AG04449 (cell line): ENCODE results near the gene CHKB.

Experiments used
- CTCF ChIA-PET: fragments of 350-600 bp; formaldehyde crosslinking; extraction: SDS; loops from one replicate; lab custom pipeline; 2021; ENCODE audit warnings: antibody characterized with exemption; lab: Yijun Ruan, JAX
- POLR2A ChIA-PET: fragments of 400-600, 350-600 bp; formaldehyde crosslinking; extraction: SDS; loops from one replicate; lab custom pipeline; 2020; ENCODE audit warnings: antibody characterized with exemption, inconsistent platforms; lab: Yijun Ruan, JAX
- DNase-seq: peaks from one replicate; pipeline ENCODE4 v3.0.0-alpha.2; 2010; ENCODE audit warnings: low read depth, low spot score
- H3K4me3 ChIP-seq: 2 replicates; pipeline ENCODE4 v1.5.1; 2011; ENCODE audit warnings: low read depth, mild to moderate bottlenecking, control low read depth, low read length
- TF ChIP-seq, protein P1 (sequence below): IDR thresholded peaks from one replicate; pipeline ENCODE4 v1.5.1; 2011; ENCODE audit warnings: mild to moderate bottlenecking, moderate library complexity, low read length, control low read depth, inconsistent platforms; ENCODE audit not compliant: insufficient read depth; ENCODE audit errors: missing control alignments

Gene CHKB

DNA sequence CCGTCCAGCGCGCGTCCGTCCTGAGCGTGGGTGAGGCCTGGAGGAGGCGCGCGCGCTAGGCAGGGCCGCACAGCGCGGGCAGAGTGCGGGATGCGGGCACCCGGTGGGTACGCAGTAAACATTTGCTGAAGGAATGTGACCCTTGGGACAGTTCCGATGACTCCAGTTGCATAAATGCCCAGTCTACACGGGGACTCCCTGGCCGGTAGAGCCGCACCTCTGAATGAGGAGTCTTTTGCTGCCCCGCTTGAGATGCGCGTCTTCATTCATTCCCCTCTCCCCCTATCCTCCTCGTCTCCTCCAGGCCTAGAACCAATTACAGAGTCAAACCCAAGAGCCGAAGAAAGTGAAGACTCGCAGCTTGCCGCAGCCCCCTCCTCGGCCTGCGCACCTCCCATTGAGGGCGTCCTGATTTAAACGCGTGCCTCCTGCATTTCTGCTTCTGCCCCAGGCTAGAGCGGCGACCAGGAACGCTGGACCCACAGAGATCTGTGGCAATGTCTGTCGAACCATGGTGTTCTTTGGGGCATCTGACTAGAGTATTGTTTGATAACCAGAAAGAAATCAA, 729 bp upstream of the CHKB start:
- DNase-seq = no peak
- peak overlapping the region; percentile 62 for H3K4me3 ChIP-seq
- ChIA-PET CTCF (interaction anchor here (1.5 to 4.8 kb wide), 3 partner anchors 21 to 58 kb away, joined by 4 to 21 read pairs (median 7); partner anchors contain the start of genes SCO2 and SYCE3), POLR2A (interaction anchor here (1.1 kb wide), 1 partner anchor 58 kb away, joined by 3 read pairs; the partner anchor contains the start of gene SCO2)
- TF ChIP-seq, protein P1, sequence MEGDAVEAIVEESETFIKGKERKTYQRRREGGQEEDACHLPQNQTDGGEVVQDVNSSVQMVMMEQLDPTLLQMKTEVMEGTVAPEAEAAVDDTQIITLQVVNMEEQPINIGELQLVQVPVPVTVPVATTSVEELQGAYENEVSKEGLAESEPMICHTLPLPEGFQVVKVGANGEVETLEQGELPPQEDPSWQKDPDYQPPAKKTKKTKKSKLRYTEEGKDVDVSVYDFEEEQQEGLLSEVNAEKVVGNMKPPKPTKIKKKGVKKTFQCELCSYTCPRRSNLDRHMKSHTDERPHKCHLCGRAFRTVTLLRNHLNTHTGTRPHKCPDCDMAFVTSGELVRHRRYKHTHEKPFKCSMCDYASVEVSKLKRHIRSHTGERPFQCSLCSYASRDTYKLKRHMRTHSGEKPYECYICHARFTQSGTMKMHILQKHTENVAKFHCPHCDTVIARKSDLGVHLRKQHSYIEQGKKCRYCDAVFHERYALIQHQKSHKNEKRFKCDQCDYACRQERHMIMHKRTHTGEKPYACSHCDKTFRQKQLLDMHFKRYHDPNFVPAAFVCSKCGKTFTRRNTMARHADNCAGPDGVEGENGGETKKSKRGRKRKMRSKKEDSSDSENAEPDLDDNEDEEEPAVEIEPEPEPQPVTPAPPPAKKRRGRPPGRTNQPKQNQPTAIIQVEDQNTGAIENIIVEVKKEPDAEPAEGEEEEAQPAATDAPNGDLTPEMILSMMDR = no peak

DNA sequence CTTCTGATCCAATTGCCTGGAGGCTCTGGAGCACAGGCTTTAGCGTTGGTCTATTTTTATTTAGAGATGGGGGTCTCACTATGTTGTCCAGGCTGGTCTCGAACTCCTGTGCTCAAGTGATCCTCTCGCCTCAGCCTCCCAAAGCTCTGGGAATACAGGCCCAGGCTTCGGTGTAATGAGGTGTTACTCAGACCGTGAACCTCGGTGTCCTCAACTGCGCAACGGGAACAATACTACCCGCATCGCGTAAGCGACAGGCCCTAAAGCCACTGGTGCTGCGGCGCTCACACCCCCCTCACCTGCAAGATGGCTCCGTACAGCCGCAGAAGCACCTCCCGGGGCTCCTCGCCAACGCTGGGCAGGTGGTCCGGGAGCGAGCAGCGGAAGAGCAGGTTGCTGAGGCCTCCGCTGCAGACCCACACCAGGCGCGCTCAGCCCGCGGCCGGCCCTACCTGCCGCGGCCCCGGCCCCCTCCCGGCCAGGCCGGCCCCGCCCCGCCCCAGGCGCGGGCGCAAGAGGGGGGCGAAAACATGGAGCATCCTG, 628 bp downstream of the CHKB start:
- H3K4me3 ChIP-seq = peak overlapping the region; percentile 87
- POLR2A ChIA-PET = interaction anchor here (0.9 to 1.5 kb wide), 3 partner anchors 37 to 56 kb away, joined by 3 to 5 read pairs (median 3); no protein-coding TSS in a partner anchor
- DNase-seq = no peak
- TF ChIP-seq, protein P1 = no peak
- CTCF ChIA-PET = interaction anchor here (1.1 to 4.8 kb wide), 4 partner anchors 19 to 114 kb away, joined by 3 to 21 read pairs (median 5); partner anchors contain the start of genes SCO2 and SYCE3

DNA sequence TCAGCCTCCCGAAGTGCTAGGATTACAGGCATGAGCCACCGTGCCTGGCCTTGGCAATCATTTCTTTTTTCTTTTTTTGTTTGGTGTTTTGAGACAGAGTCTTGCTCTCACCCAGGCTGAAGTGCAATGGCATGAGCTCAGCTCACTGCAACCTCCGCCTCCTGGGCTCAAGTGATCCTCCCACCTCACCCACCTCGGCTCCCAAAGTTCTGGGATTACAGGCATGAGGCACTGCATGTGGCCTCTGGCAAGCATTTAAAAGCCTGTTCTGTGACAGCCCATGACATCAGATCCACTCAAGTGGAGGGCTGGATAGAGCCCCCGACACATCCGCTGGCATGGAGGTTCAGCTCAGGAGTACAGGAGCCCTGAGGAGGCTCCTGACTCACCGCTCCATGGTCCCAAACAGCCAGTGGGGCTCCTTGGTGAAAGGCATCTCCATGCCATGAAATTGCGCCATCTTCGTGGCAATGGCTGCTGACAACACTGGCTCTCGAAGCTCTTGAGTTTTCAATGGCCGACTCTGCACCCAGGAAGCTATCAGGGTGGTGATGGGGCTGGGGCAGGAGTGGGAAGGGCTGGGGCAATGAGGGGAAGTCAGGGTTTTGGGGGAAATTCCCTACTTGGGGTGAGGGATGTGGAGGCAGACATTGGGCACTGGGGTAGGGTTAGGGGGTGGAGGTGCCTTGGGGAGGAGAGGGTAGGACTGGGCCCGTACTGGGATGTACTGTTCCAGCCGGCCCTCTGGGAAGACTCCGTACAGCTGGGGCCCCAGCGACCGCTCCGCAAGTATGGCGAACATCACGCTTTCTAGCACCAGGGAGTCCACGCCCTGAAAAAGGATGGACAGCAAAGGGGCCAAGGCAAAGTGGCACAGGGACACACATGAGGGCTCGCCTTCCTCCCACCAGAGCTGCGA, 1.4 kb downstream of the CHKB start:
- ChIA-PET CTCF (interaction anchor here (1.1 to 4.8 kb wide), 4 partner anchors 18 to 115 kb away, joined by 3 to 21 read pairs (median 5); partner anchors contain the start of genes SCO2 and SYCE3), POLR2A (interaction anchor here (0.9 to 1.5 kb wide), 2 partner anchors 36 to 42 kb away, joined by 3 to 5 read pairs; no protein-coding TSS in a partner anchor)
- TF ChIP-seq, protein P1 = no peak
- DNase-seq = no peak
- H3K4me3 ChIP-seq = peak overlapping the region; percentile 87

DNA sequence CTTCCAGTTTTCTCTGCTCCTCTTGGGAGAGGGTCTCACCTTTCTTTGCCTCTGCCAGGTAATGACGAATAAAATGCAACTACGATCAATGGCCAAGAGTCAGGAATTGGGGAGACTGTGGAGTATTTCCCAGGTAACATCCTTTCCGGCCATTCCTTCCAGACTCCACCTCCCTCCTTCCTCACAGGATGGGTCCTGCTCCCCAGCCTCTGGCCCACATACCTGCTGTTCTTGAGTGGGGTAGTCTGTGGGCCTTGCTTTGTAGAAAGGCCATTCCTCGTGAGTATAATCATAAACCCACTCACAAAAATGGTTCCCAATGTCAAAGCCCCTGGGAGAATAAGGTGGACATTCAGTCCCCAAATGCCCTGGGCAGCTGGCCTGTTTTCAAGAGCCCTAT, 2.9 kb downstream of the CHKB start:
- POLR2A ChIA-PET = no interaction called here
- no peak overlapping the region for H3K4me3 ChIP-seq
- DNase-seq = no peak
- CTCF ChIA-PET = no interaction called here
- TF ChIP-seq, protein P1 = no peak

DNA sequence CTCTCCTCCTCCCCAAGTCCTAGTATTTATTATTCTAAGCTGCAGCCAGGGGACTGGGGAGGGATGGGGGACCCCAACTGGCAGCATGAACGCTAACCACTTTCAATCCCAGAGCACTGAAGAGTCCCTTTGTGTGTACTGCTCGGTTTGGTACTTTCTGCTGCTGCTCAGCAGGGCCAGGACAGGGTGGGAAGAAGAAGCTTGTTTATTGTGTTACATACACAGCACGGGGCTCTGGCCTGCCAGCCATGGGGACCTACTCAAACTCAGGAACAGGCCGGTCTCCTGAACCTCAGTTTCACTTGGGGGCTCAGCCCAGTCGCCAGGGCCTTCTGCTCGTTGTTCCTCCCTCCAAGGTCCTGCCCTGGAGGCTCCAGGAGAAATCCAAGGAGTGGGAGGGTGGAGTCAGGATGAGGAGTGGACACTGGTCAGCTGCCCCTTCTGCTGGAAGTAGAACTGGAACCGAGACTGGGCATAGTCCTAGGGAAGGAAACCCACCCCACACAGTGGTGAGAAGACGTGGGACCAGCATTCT, 3.8 kb downstream of the CHKB start:
- no peak for DNase-seq
- ChIA-PET CTCF (interaction anchor here (0.6 to 8.8 kb wide), 6 partner anchors 9 to 112 kb away, joined by 3 to 124 read pairs (median 4); partner anchors contain the start of gene SYCE3), POLR2A (no interaction called here)
- TF ChIP-seq, protein P1 = no peak
- H3K4me3 ChIP-seq = no peak overlapping the region
